GM19395 (cell line): Measurements from ENCODE around the gene EDC3.

Source experiments
- ATAC-seq: cut with Tn5 transposase; IDR thresholded peaks from one replicate; pipeline ENCODE4 v1.9.1; 2021; ENCODE audit warnings: mild to moderate bottlenecking, moderate library complexity; ENCODE audit not compliant: unreplicated experiment

EDC3 gene

GRCh38 chr15:74626752-74627692 is 68.8 kb downstream of the EDC3 start:
- ATAC-seq, result peak; percentile 65

DNA sequence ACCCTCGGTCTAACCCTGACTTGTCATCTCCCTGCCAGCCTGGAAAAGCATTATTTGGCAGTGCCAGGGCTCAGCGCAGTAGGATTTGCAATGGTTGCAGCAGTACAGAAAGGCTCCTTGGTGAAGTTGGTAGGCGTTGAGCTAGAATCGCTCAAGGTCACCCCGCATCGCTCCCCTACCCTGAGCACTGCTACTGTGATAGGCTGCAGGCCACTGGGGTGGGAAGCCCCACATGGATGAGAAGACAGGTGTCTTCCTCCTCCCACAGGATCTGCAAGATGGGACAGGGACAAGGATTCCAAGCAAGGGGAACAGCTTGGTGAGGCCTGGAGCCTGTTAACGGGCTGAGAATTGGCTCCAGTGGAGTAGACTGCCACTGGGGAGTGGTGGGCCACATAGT is 69.5 kb downstream of the EDC3 start:
- ATAC-seq, result no peak

DNA sequence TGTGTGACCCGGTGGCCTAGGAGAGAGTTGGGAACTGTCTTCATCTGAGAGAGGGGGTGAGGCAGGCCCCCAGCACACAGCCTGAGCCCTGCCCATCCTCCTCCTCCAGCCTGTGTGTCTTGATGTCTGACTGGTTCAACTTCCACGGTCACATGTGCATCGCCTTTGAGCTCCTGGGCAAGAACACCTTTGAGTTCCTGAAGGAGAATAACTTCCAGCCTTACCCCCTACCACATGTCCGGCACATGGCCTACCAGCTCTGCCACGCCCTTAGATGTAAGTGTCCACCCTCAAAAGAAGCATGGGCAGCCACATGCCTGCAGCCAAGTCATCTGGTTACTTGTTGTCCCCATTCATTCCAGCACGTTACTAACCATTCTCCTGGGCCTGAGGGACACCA is 70.1 kb downstream of the EDC3 start:
- no peak for ATAC-seq

DNA sequence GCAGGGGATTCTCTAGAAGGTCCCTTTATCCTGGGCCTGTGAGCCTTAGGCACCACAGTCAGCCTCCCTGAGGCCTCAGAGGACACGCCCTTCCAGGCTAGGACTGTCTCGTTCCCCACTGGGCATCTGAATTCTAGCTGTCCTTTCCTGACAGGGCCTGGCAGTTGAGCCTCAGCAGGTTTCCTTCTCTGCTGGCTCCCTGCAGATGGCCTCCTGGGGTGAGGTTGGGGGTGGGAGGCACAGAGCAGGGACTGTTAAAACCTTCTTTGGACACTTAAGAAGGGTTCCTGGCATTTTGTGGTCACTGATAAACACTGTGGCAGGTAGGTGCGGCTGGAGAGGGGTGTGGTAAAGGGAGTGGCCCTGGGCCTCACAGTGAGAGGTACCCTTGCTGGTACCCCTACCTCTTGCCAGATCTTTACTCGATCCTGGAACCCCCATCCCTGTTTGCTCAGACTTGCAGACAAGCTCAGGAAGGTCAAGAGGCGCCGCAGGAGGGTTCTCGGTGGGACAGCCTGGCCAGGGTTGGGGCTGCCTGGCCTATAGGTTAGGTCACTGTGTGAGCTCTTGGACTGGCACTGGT is 71.7 kb downstream of the EDC3 start:
- no peak for ATAC-seq

DNA sequence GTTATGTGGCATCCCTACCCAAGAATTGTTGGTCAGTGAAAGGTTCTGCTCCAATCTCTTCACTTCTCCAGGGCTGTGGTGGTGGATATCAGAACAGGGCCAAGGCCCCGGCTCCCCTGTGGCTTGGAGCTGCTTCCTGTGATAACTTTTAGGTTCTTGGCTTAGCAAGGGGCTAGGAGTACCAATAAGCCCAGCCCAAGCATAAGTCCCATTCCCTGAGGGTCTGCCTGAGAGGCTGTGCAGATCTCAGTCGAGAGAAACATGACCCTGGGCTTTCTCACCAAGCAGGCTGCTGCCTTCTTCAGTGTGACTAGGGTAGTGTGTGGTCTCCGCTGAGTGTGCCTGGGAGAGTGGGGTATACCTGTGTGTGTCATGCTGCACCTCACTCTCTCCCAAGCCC is 73.1 kb downstream of the EDC3 start:
- ATAC-seq, result no peak

- no peak for ATAC-seq
Observed at GRCh38 chr15:74621936-74622335, 73.9 kb downstream of the EDC3 start.

- ATAC-seq, result no peak
Observed at GRCh38 chr15:74621546-74621920, 74.3 kb downstream of the EDC3 start.

DNA sequence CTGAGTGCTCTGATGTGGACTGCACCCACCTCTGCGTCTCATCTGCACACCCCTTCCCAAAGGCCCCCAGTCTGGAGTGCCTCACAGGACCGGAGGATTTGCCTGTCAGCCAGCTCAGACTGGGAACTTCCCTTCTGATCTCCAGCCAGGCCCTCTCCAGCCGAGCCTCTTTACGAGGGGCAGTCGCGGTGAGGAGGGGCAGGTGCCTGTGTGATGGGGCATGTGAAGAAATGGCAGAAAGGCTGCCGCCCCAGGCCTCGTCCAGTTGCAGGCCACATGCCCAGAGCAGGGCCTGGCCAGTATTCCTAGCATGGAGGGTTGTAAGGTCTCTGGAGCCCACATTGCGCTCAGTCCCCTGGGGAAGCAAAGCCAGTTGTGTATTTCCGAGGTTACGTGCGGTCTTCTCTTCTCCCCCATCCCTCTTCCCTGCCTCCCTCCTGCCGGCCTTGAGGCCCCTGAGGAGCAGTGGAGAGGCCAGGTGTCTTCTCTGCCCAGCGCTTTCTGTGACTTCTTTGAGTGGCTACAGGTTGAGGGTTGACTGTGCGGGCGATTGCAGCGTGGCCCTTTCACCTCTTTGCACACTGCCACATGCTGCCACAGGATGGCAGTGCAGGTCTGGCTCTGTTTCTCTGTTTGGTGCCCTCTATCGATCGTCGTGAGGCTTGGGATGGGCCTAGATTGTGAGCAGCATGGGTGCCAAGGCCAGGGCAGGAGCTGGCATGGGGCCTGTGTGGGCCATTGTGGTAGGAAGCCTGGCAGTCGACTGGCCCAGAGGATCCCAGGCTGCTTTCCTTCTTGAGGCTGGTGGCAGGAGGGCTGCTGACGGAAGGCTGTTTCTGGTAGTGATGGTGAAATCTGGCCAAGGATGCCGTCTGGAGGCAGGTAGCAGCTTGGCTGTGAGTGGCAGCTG is 74.9 kb downstream of the EDC3 start:
- ATAC-seq, result no peak

GRCh38 chr15:74619916-74620635 is 75.7 kb downstream of the EDC3 start:
- no peak for ATAC-seq

DNA sequence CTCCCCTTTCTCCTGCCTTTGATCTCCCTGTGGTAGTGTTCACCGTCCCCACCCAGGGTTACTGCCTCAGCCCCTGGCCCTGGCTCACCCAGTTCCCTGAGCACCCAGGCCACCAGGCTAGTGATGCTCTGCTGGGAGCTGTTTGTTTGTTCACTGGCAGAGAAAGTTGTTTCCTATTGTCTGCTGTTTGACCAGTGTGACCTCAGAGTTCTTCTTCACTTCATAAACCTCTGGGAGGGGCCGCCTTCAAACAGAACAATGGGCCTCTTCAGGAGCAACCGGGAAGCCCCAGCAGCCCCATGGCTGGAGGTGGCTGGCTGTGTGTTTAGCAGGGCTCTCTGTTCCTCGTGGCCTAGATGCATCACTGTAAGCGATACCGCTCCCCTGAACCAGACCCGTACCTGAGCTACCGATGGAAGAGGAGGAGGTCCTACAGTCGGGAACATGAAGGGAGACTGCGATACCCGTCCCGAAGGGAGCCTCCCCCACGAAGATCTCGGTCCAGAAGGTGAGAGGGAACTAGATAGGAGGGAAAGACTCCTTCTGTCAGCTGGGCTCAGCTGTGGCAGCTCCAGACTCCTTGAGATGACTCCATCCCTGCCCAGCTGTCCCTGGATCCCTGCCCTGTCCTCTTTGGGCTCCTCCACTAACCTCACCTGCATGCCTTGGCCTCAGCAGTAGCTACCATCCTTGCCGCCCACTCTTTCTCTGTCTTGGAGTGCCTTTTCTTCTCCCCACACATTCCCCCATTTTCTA is 76.8 kb downstream of the EDC3 start:
- ATAC-seq, result no peak

GRCh38 chr15:74616996-74617395 is 78.8 kb downstream of the EDC3 start:
- ATAC-seq, result no peak

GRCh38 chr15:74616366-74616939 is 79.4 kb downstream of the EDC3 start:
- ATAC-seq, result no peak

DNA sequence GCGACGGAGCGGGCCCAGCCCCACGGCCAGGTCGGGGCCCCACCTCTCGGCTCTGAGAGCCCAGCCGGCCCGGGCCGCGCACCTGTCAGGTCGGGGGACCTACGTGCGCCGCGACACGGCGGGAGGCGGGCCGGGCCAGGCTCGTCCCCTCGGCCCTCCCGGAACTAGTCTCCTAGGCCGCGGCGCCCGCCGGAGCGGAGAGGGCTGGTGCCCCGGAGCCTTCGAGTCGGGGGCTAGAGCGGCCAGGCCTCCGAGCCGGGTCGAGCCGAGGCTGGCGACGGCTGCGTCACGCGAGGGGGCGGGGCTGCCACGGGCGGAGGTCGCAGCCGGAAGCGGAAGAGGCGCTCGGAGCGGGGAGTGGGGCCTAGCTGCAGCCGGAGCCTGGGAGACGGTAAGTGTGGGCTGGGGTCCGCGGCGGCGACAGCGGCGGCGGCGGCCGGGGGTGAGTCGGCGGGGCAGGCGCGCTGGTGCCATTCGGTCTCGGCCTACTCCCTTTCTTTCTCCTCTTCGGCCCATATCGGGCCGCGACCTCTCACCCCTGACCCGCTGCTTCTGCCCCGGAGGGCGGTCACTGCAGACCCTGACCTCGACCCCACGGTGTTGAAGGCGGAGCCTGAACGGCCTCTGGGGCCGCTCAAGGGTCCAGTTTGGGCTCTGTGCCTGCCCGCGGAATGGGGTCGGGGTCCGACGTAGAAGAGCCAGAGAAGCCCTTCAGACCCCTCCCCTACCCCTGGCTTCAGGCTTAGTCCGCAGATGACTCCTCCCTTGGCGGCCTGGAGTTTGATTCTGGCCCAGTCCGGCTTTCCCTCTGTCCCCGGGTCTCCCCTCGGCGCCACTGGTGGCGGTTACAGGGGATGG is 80.1 kb downstream of the EDC3 start, which contains the start of gene CLK3:
CLK3 (plus strand) TSS at position 329 of the 858 bp plus-strand sequence. CDS start 3,361 bp downstream, outside the sequence.
- peak; percentile 69 for ATAC-seq

- ATAC-seq, result peak; percentile 48
Observed at GRCh38 chr15:74614744-74615507, 80.9 kb downstream of the EDC3 start.

DNA sequence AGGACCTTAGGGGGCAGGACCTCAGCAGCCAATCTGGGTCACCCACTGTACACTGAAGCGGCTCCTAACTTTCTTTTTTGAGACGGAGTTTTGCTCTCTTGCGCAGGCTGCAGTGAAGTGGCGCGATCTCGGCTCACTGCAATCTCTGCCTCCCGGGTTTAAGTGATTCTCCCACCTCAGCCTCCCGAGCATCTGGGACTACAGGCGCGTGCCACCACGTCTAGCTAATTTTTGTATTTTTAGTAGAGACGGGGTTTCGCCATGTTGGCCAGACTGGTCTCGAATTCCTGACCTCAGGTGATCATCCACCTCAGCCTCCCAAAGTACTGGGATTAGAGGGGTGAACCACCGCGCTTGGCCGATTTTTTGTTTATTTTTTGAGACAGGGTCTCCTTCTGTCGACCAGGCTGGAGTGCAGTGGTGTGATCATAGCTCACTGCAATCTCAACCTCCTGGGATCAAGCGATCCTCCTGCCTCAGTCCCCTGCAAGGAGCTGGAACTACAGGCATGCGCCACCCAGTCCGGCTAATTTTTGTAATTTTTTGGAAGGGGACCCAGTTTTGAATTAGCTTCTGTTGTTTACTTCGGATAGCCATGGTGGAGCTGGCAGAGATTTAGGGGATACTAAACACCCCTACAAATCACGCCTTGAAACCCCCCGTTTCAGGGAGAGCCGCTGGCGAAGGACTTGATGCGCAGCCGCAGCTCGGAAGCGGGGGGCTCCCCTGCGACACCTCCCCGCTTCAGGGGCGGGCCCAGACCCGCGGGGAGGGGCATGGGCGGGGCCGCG is 81.7 kb downstream of the EDC3 start:
- ATAC-seq, result no peak

DNA sequence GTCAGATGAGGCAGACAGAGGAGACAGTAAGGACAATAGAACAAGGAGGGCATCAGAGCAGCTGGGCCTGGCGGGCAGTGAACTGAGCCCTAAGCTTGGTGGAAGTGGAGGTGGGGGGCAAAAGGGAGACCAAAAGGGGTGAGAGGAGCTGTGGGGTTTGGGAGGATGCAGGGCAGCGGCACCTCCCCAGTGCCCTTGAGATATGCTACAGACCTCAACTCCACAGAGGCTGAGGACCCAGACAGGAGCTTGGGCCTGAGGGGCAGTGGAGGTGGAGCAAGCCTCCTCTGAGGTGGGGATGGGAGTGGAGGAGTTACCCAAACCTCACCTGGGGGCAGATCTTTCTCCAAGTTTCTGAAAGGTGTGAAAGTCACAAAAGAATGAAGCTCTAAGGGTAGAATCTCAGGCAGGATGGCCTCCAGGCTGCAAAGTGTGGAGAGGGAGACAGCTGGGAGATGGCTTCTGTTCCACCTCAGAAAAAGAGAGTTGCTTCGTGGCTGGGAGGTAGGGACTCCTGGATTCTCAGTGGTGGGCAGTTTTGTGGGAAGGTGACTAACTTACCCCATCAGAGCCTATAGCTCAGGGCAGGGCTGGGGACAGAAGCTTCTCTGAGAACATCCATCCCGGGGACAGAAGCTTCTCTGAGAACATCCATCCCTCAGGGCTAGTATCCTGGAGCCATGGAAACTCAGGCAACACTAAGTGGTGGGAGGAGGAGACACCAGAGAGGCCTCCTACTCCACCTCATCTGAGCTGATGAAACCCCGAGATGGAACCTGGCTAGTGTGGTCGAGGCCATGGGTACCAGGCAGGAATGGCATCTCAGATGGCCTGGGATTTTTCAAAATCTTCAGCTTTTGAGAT is 82.5 kb downstream of the EDC3 start:
- ATAC-seq, result no peak
